Fibroblast of lung (primary cell): Measurements from ENCODE around the gene ZCCHC12.
"Not testable (repeated sequence)": the region's sequence is repeated elsewhere in the genome, so short reads cannot be mapped to it uniquely, and the experiment has no call there.

Experiments
- CTCF ChIP-seq, 2 donors: IDR thresholded peaks in 1 of 2; conservative IDR thresholded peaks in 1 of 2; 1 replicate in 1 of 2; 2 replicates in 1 of 2; pipeline ENCODE4 v1.5.1; 2011 to 2012; ENCODE audit warnings: low read length in 2 of 2, control low read depth in 1 of 2, inconsistent platforms in 1 of 2, low read depth in 1 of 2, mild to moderate bottlenecking in 1 of 2
- EZH2 ChIP-seq: IDR thresholded peaks from 2 replicates; pipeline ENCODE4 v1.5.1; 2012; ENCODE audit warnings: low read length, control low read depth, mild to moderate bottlenecking; ENCODE audit errors: missing control alignments

- not testable (repeated sequence) for TF ChIP-seq CTCF (conservative IDR thresholded peaks at IDR 0.05 in 1 of 2, IDR thresholded peaks at IDR 0.05 in 1 of 2; ENCODE audit: low read depth in 1 of 2, low read length in 2 of 2); EZH2
Observed at GRCh38 chrX:118817257-118817656, 6.4 kb upstream of the ZCCHC12 start.
